Mucosa of descending colon (tissue), 3 donors: ENCODE data around the gene COPRS. TPM values are rescaled to one million over a fixed set of nuclear protein-coding genes. Genes with fewer than 3 reads are reported as not detected.
A peak's percentile ranks its signal among the peaks of the same experiment; 100 is the strongest.

Experiments used
- ATAC-seq: fragments of 200-7000 bp; cut with Tn5 transposase; one replicate; pipeline ENCODE4 v1.9.1; 2020; ENCODE audit warnings: mild to moderate bottlenecking, moderate library complexity
- DNase-seq, 3 donors: peaks; one replicate each; pipeline ENCODE4 v3.0.0-alpha.2; 2020
- H3K36me3 ChIP-seq: fragments of 200-600 bp; one replicate; pipeline ENCODE4 v1.8.0; 2021; ENCODE audit warnings: low read depth, mild to moderate bottlenecking
- H3K4me1 ChIP-seq: fragments of 200-600 bp; one replicate; pipeline ENCODE4 v1.8.0; 2021; ENCODE audit warnings: low read depth, mild to moderate bottlenecking
- H3K4me3 ChIP-seq: fragments of 200-600 bp; one replicate; pipeline ENCODE4 v1.8.0; 2021; ENCODE audit warnings: mild to moderate bottlenecking
- H3K9me3 ChIP-seq: fragments of 200-600 bp; one replicate; pipeline ENCODE4 v1.8.0; 2021; ENCODE audit warnings: mild to moderate bottlenecking
- intact Hi-C, 2 donors: fragments of 100-400 bp; cut with DNase I in 1 of 2; cut with micrococcal nuclease in 1 of 2; formaldehyde crosslinking; loops; one replicate each; pipeline versions ENCODE4 v1.11.0 to v1.11.1; 2022; cut with DNase I, micrococcal nuclease
- total RNA-seq, 3 donors: library from RNA; stranded (reverse); fragmentation: NEBNext Ultra II Directional in 2 of 3; extraction: Animal tissue kit (Norgen Biotek cat#: 25700) in 2 of 3; gene quantifications; one replicate each; pipeline versions ENCODE4 v1.2.1 to v1.2.4, GENCODE V29; 2021 to 2023
- TF ChIP-seq, protein P1 (sequence below): fragments of 200-600 bp; IDR thresholded peaks from one replicate; pipeline ENCODE4 v1.8.0; 2022; ENCODE audit warnings: antibody characterized with exemption, mild to moderate bottlenecking
- donor health status: DM: no; HTN: no; CAD: no; lungs with moderate emphysema.
- donor health status: DM: no; HTN: no; CAD: no.
- donor health status: DM: no; HTN: yes; CAD: no.

COPRS gene
- total RNA-seq, 3 donors from 2014 or later = 13.5 to 63.9 (median 20.7) TPM

DNA sequence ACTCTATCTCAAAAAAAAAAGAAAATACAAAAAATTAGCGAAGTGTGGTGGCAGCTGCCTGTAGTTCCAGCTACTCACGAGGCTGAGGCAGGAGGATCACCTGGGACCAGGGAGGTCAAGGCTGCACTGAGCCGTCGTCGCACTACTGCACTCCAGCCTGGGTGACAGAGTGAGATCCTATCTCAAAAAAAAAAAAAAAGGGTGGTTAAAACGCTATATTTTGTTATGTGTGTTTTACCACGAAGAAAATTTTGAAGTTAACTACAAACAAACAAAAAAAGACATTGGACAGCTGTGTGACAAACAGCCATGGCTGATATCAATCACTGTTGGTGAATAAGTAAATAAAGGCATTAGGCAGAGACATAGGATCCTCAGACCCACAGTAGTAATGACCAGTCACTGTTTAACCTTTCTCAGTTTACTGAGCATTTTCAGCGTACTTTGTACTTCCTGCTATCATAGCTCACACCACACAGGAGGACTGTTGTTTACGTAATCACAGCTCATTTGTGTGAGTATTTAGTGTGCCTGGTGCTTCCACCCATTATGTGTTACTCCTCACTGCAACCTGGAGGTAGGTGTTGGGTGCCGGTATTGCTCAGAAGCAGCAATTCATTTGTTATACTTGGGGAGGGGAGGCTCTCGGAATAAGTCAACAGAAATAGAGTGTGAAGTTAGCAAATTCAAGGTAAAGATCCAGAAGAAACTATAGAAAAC, 55.4 kb downstream of the COPRS start:
- DNase-seq = peak in 2 of 3 donors; percentile 29 to 61
- ATAC-seq = peak; percentile 96

DNA sequence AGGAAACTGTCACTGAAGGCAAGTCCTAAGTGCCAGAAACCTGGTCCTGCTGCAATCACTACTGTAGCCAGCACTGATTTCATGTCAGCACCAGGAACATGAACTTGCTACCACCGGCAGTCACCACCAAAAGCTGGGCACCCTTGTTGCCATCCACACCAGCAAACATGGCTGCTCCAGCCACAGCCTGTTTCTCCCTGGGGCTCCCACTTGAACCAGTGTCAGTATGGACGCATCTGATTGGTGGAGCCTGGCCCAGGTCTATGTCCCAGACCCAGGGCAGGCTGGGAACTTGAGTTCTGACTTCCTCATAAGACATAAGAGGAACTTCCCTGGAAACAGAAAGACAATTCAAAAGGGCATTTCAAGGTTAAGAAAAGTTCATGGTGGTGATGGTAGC, 56.5 kb downstream of the COPRS start:
- H3K4me1 ChIP-seq = no peaks in the 10 kb centered on the region
- peak; percentile 40 for ATAC-seq
- H3K36me3 ChIP-seq = no peaks in the 10 kb centered on the region
- H3K4me3 ChIP-seq = no peak overlapping the region
- intact Hi-C loops = no loop called here
- TF ChIP-seq, protein P1, sequence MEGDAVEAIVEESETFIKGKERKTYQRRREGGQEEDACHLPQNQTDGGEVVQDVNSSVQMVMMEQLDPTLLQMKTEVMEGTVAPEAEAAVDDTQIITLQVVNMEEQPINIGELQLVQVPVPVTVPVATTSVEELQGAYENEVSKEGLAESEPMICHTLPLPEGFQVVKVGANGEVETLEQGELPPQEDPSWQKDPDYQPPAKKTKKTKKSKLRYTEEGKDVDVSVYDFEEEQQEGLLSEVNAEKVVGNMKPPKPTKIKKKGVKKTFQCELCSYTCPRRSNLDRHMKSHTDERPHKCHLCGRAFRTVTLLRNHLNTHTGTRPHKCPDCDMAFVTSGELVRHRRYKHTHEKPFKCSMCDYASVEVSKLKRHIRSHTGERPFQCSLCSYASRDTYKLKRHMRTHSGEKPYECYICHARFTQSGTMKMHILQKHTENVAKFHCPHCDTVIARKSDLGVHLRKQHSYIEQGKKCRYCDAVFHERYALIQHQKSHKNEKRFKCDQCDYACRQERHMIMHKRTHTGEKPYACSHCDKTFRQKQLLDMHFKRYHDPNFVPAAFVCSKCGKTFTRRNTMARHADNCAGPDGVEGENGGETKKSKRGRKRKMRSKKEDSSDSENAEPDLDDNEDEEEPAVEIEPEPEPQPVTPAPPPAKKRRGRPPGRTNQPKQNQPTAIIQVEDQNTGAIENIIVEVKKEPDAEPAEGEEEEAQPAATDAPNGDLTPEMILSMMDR = no peak
- no peaks in the 10 kb centered on the region for H3K9me3 ChIP-seq
- DNase-seq = peak; percentile 36 to 60 (median 43)

More for the DNA sequence above, 55.4 kb downstream of the COPRS start:
- no peaks in the 10 kb centered on the region for H3K36me3 ChIP-seq
- no peak overlapping the region for H3K4me3 ChIP-seq
- no peaks in the 10 kb centered on the region for H3K4me1 ChIP-seq
- TF ChIP-seq, protein P1 = no peak
- intact Hi-C loops = no loop called here
- H3K9me3 ChIP-seq = no peaks in the 10 kb centered on the region

Other genes starting within 250 kb of the COPRS start
- 10 to 100 TPM; 31.8 to 48.3 (median 41.7) TPM for gene UTP6, start 42.5 kb upstream of the COPRS start, total RNA-seq
- 10 to 100 TPM; 20.0 to 30.7 (median 20.9) TPM for gene SUZ12, start 77.8 kb upstream of the COPRS start, total RNA-seq
- gene LRRC37B, start 148.1 kb upstream of the COPRS start, total RNA-seq = 10 to 100 TPM; 13.5 to 17.4 (median 16.5) TPM